TTC549 (cell line): ENCODE results near the gene FAM120B.

Experiments used
- FAIRE-seq: peaks from 2 replicates; lab custom pipeline; 2012; peaks lifted over from hg19 to GRCh38; lab: Jason Lieb, UNC

The FAM120B gene

DNA sequence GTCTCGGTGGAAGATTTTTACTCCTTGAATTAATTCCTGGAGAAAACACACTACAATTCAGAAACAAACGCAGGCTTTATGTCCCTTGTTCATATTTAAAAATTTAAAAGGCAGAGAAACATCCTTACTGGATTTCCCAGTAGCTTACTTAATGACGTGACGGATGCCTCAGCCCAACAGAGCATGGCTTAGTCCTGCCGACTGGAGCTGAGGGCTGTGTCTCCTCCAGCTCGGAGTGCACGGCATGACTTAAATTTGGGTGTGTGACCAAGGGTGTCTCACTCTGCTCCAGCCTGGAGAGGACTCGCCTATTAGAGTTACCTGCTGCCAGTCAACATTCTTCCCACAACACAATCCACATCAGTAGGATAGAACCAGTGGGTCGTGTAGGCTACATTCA lies 139.4 kb downstream of the FAM120B start:
- no peak for FAIRE-seq

GRCh38 chr6:170446841-170447560 lies 140.4 kb downstream of the FAM120B start:
- no peak for FAIRE-seq

DNA sequence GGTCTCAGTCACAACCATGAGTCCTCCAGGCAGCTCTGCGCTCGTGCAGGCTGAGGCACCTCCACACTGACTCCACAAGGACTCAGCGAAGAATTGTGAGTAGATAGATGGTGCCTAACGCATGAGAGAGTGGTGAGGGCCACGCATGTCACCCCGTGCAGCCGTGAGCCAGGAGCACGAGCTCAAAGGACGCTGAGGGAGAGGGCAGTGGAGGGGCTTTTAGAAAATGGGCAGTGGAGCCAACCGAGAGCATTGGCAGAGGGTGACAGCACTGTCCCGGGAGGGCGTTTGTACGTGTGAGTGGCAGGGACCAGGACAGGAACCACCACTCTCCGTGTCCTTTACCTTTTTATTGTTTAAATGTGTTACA lies 141.0 kb downstream of the FAM120B start:
- FAIRE-seq, result no peak

- no peak for FAIRE-seq
These were observed 141.8 kb downstream of the FAM120B start for GRCh38 chr6:170448317-170448716.

DNA sequence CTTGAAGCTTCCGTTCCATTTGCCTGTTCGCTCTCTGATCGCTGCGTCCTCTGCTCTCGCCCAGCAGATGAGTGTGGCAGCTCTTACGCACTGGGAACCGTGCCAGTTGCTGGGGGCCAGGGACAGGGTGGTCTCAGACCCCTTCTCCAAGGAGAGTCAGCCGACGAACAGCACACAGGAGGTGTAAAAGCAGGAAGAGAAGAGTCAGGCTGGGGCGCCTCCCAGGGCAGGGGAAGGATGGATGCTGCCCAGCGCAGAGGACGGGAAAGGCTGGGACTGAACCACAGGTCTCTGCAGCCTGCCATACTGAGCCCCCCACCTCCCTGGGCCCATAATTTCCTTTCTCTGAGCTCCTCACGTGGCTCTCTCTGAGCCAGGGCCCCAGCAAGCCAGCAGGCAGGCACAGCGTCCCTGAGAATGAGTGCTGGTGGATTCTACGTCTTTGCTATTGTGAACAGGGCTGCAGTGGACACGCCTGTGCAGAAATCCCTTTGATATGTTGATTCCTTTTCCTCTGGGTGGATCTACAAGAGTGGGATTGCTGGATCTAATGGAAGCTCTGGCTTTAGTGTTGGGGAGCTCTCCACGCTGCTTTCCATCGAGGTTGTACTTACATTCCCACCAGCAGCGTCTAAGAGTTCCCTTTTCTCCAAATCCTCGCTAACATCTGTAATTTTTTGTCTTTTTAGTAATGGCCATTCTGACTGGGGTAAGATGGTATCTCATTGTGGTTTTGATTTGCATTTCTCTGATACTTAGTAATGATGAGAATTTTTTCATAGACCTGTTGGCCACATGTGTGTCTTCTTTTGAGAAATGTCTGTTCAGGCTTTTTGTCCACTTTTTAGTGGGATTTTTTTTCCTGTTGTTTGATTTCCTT lies 142.4 kb downstream of the FAM120B start:
- no peak for FAIRE-seq

DNA sequence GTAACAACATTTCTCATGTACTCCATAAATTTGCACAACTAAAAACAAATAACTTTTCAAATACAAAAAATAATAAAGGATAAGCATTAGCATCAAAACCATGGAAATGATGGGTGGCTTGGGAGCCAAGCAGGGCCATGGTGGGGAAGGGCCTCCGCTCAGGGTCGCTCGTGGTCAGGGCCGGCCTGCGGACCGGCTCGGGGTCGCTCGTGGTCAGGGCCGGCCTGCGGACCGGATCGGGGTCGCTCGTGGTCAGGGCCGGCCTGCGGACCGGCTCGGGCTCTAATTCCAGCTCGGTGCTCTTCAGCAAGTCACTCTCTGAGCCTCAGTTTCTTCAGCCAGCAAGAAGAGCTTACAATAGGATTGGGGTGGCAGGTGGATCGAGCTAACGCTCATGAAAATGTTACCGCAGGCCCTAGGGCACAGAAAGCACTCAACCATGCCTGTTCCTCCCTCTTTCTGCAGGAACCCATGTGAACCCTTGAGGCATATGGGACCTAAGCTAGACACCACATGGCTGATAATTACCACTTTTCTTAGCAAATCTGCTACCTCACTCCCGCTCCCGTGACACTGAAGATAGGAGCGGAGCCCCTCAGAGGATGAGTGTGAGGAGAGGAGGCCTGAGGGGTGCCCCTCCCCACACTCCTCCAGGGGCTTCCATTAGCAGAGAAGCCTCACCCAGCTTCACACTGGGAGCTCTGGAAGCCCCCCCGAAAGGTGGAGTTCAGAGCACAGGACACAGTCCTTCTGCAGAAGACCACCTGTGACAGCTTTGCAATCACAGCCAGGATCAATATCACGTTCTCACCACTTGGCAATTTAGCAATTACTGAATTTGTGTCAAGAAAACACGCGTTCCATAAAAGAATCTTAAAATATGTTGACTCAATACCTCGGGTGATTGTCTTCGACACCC lies 143.5 kb downstream of the FAM120B start:
- no peak for FAIRE-seq

DNA sequence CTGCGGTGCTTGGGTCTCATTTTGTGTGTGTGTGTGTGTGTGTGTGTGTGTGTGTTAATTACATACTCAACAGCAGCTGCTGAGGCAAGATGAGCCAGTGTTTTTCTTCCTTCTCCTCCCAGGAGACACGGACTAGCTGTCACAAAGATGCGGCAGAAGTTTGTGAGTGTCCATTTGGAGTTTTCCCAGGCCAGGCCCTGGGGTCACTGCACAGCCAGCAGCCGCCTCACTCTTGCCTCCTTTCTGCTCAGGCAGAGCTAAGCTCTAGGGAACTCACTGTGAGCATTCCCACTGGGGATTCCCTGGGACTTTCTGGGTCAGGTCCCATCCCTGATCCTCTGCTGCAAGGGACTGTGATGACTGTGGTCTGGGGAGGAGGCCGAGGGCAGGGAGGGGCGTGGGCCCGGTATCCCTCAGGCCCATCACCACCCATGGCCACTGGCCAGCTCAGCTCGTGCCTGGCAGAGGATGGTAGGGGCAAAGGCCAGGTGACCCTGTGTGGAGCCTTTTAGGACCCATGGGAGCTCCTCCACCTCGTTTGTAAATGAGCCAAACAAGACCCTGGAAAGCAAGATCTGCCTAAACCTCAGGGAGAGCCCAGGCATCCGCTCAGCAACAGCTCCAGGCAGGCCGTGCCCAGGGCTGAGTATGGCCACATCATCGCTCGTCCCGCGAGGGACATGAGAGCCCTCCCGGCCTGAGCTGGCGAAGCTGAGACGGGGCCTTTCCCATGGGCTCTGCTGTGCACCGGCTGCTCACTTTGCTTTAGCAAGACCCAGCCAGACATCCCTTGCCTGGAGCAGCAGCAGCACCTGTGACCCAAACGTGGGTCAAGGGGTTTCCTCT lies 144.6 kb downstream of the FAM120B start:
- no peak for FAIRE-seq

DNA sequence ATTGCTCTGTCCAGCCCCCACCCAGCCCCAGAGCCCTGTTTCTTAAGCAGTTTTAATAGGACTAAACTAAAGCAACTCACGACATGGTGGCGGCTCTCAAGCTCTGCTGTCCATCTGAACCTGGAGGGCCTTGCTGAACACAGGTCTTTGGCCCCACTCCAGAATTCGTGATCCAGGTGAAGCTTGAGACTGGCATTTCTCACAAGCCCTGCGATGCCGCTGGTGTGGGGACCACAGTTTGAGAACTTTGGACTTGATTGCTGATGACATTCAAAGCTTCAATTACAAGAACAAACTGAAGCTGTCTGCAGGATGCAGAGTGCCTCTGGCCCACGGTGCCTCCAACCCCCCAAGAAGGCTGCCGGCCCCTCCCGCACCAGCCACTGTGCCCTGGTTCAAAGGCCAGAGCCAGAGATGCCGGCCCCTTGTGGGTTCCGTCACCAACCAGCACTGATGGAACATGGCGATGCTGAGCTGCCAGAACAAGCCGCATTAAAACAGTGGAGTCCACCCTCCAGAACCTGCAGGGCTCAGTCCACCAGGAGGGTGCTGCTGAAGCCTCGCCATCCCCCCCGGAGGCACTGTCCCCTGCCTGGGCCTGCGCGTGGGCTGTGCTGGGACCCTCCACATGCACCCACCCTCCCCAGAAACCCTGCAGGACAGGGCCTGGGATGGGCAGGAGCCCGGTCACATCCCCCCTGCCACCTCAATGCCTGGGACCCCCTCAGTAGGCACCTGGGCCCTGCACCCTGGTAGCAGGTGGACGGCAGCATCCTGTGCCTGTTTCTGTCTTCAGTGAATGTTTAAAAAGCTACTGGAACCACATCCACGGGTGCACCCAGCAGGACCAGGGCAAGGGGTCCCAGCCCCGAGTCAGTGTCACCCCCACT lies 145.4 kb downstream of the FAM120B start:
- no peak for FAIRE-seq

- no peak for FAIRE-seq
These were observed 146.4 kb downstream of the FAM120B start for GRCh38 chr6:170452767-170453545.

DNA sequence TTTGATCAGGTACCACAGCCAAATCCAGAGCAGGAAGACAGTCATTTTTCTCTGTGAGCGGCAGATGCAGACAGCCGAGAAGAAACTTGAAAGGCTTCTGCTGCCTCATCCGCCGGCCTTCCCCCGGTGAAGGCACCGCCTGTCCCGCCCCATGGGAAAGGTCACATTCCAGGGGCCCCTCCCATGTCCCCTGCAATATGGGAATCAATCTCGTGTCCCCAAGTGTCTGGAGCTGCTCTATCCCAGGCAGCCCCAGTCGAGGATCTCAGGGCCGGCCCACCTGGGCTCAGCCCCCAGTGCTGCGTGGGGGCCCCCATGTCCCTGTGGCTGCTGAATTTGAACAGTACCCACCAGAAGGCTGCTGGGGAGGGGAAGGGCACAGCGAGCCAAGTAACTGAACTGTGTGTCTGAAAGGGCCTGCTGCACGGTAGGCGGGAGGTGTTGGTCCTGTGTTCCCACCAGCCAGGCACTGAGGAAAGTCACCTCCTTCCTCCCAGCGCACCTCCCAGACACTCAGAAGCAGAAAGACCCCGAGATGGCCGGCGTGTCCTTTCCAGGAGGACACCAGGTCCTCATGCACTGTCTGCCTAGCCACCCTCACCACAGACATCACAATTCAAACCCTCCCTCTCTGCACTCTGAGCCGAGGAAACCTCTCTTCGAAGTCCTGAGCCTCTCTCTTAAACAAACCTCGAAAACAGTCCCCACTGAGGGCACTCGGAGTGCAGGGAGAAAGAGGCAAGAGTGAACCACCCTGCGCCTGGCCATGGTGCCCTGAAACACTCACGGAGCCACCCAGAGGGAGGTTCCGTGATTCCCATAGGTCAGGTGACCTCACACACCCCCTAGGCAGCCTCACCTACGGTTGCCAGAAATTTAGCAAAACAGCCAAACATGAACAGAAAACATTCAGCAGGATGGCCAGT lies 147.3 kb downstream of the FAM120B start:
- FAIRE-seq, result no peak

DNA sequence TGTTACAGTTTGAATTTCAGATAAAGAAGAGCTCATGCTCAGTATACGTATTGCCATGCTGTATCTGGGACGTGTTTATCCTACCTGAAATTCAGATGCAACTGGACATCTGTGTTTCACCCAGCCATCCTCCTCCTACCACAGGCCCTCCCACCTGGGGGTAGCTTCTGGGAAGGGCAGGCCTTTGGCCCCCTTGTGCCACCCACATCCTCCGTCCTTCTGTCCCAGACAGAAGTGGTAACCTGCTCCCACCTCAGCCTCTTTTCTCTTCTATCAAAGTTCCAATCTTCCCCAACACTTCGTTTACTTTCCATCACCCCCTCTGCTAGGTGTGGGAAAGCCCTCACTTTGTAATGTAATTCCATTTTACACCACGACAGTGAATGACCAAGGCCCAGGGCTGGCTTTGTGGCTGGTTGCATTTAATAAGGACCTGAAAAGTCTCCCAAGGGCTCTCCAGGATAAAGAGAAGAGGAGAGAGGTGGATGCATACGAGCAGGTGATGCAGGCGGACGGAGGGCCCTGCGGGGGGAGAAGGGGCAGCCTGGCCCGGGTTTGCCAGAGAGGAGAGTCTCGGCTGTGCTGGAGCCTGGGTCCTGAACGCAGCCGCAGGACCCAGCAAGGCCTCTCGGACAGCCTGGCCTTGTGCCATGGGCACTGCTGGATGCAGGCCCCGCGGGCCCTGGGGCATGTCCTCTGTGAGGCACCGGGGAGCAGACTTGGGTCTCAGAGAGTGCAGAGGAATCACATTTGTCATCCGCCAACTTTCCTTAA lies 148.1 kb downstream of the FAM120B start:
- no peak for FAIRE-seq

DNA sequence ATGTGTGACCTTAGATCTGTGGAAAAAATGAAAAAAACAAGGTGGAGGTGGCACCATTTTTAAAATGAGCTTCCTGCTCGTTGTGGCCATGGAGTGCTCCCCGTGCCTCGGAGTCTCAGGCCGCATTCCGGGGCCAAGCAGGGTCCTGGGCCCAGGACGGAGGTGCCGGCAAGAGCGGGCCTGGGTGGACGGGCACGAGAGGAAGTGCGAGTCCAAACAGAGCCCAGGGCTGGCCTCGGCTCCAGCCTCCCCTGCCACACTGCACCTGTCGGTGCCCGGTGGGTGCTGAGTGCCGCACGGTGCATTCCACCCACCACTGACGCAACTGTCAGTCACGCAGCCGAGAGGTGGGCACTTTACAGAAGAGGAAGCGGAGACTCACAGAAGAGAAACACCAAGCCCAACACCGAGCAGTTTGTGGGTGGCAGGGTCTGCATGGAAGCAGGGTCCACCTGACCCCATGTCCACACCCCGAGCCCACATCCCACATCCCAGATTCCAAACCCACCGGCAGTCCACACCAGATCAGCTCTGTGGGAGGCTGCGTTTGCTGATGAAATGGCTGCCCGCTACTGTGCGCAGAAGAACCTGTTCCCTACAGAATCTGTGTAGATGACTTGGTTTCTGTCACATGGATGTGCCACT lies 148.9 kb downstream of the FAM120B start:
- FAIRE-seq, result no peak

GRCh38 chr6:170456334-170456733 lies 149.8 kb downstream of the FAM120B start:
- FAIRE-seq, result no peak
